Esophagus muscularis mucosa (tissue), 4 donors: ENCODE data around the gene SLC24A3. TPM values are rescaled to one million over a fixed set of nuclear protein-coding genes. Genes with fewer than 3 reads are reported as not detected.

Experiments
- DNase-seq: peaks from one replicate; pipeline ENCODE4 v3.0.0-alpha.2; 2017; ENCODE audit errors: extremely low spot score
- H3K27ac ChIP-seq, 4 donors: fragments of 200-600 bp; sonication (generic); replicated peaks in 1 of 4; 1 replicate in 3 of 4; 2 replicates in 1 of 4; pipeline ENCODE4 v1.5.1; 2016 to 2019; ENCODE audit warnings: mild to moderate bottlenecking in 1 of 4
- H3K27me3 ChIP-seq, 4 donors: fragments of 200-600 bp; sonication (generic); one replicate each; pipeline versions ENCODE4 v1.5.1 to v1.6.0; 2016 to 2019
- H3K36me3 ChIP-seq, 4 donors: fragments of 200-600 bp; sonication (generic); one replicate each; pipeline ENCODE4 v1.5.1; 2016 to 2019
- H3K4me1 ChIP-seq, 4 donors: fragments of 200-600 bp; sonication (generic); one replicate each; pipeline ENCODE4 v1.5.1; 2016 to 2019
- H3K4me3 ChIP-seq, 4 donors: fragments of 200-600 bp; sonication (generic); 1 replicate in 2 of 4; 2 replicates in 2 of 4; pipeline ENCODE4 v1.5.1; 2016 to 2019; ENCODE audit warnings: mild to moderate bottlenecking in 4 of 4, moderate library complexity in 1 of 4
- H3K9me3 ChIP-seq, 4 donors: fragments of 200-600 bp; sonication (generic); 1 replicate in 3 of 4; 2 replicates in 1 of 4; pipeline ENCODE4 v1.5.1; 2016 to 2019
- CTCF ChIP-seq, 3 experiments: fragments of 200-600 bp in 2 of 3; fragments of 450-650 bp in 1 of 3; sonication (generic) in 2 of 3; IDR thresholded peaks; one replicate each; pipeline ENCODE4 v1.5.1; 2017 to 2019; ENCODE audit warnings: antibody characterized with exemption in 3 of 3, mild to moderate bottlenecking in 2 of 3, moderate library complexity in 1 of 3
- EP300 ChIP-seq: sonication (generic); formaldehyde crosslinking; IDR thresholded peaks from one replicate; pipeline ENCODE4 v1.6.1; 2017; ENCODE audit warnings: antibody characterized with exemption
- POLR2A ChIP-seq: fragments of 450-650 bp; IDR thresholded peaks from one replicate; pipeline ENCODE4 v1.6.1; 2017; ENCODE audit warnings: antibody characterized with exemption, moderate library complexity, mild to moderate bottlenecking, low read depth
- POLR2AphosphoS5 ChIP-seq, 2 donors: sonication (generic); formaldehyde crosslinking; IDR thresholded peaks; one replicate each; pipeline ENCODE4 v1.6.1; 2017; ENCODE audit warnings: antibody characterized with exemption in 2 of 2
- WGBS: methylation state at CpG from one replicate; pipeline ENCODE4 v1.1.5; 2018; 5-methylcytosine and 5-hydroxymethylcytosine counted together
- intact Hi-C: fragments of 100-400 bp; cut with DNase I; formaldehyde crosslinking; loops from one replicate; pipeline ENCODE4 v1.15.1; 2023
- total RNA-seq, 4 donors: library from RNA; depleted of rRNA; stranded (reverse); fragments of >200 nt; gene quantifications; one replicate each; pipeline versions ENCODE4 v1.1.0 to v1.2.1, GENCODE V29; 2016

Gene SLC24A3
- total RNA-seq, 4 donors from 2014 or later: 4.6 to 11.5 (median 6.6) TPM

GRCh38 chr20:19620446-19620845 is 408.0 kb downstream of the SLC24A3 start:
- no peak for DNase-seq

GRCh38 chr20:19621072-19621471 is 408.6 kb downstream of the SLC24A3 start:
- Histone ChIP-seq H3K36me3 (no peaks in the 10 kb centered on the region), H3K27me3 (no peaks in the 10 kb centered on the region), H3K4me1 (peaks cover 0 to 4% (median 0%) of the 10 kb centered on the region in 4 donors), H3K27ac (no peak overlapping the region), H3K4me3 (no peak overlapping the region), H3K9me3 (no peaks in the 10 kb centered on the region)
- 81% methylated on average over 1 of the region's 1 CpG for WGBS
- no peak for DNase-seq
- TF ChIP-seq POLR2AphosphoS5 (IDR thresholded peaks at IDR 0.05) (no peak), CTCF (IDR thresholded peaks at IDR 0.05) (no peak), POLR2A (no peak), EP300 (no peak)
- intact Hi-C loops: no loop called here

More at GRCh38 chr20:19620446-19620845, 408.0 kb downstream of the SLC24A3 start:
- Histone ChIP-seq H3K9me3 (no peaks in the 10 kb centered on the region), H3K27me3 (no peaks in the 10 kb centered on the region), H3K4me1 (peaks cover 0 to 4% (median 0%) of the 10 kb centered on the region in 4 donors), H3K4me3 (no peak overlapping the region), H3K36me3 (no peaks in the 10 kb centered on the region), H3K27ac (no peak overlapping the region)
- intact Hi-C loops: no loop called here
- 64% methylated on average over 2 of the region's 2 CpGs for WGBS
- TF ChIP-seq POLR2A (no peak), EP300 (no peak), CTCF (IDR thresholded peaks at IDR 0.05) (no peak), POLR2AphosphoS5 (IDR thresholded peaks at IDR 0.05) (no peak)

- WGBS: 86% methylated on average over 3 of the region's 3 CpGs
- Histone ChIP-seq H3K27ac (no peak overlapping the region), H3K36me3 (no peaks in the 10 kb centered on the region), H3K27me3 (no peaks in the 10 kb centered on the region), H3K9me3 (no peaks in the 10 kb centered on the region), H3K4me3 (no peak overlapping the region), H3K4me1 (peaks cover 0 to 4% (median 0%) of the 10 kb centered on the region in 4 donors)
- DNase-seq: no peak
- no peak for TF ChIP-seq POLR2A
- TF ChIP-seq EP300: no peak
- TF ChIP-seq POLR2AphosphoS5 (IDR thresholded peaks at IDR 0.05): no peak
- no peak for TF ChIP-seq CTCF (IDR thresholded peaks at IDR 0.05)
- intact Hi-C loops: no loop called here
Observed at GRCh38 chr20:19624221-19624965, 412.0 kb downstream of the SLC24A3 start.

GRCh38 chr20:19625426-19625825 is 413.0 kb downstream of the SLC24A3 start:
- Histone ChIP-seq H3K4me1 (peaks cover 0 to 4% (median 0%) of the 10 kb centered on the region in 4 donors), H3K27ac (no peak overlapping the region), H3K9me3 (no peaks in the 10 kb centered on the region), H3K36me3 (no peaks in the 10 kb centered on the region), H3K4me3 (no peak overlapping the region), H3K27me3 (no peaks in the 10 kb centered on the region)
- DNase-seq: no peak
- TF ChIP-seq EP300 (no peak), POLR2A (no peak), POLR2AphosphoS5 (IDR thresholded peaks at IDR 0.05) (no peak), CTCF (IDR thresholded peaks at IDR 0.05) (no peak)
- intact Hi-C loops: no loop called here
- WGBS: 89% methylated on average over 1 of the region's 1 CpG
